G401 (cell line): ENCODE measurements around the gene NLGN2. TPM values are rescaled to one million over a fixed set of nuclear protein-coding genes. Genes with fewer than 3 reads are reported as not detected.

Experiments
- DNase-seq: peaks from one replicate; pipeline ENCODE4 v3.0.0-alpha.2; 2015; ENCODE audit warnings: low spot score
- in situ Hi-C: cut with HindIII; loops from 2 replicates; pipeline ENCODE4 v1.10.0; 2016; ENCODE audit warnings: low sequenced_read_pairs, mixed read lengths
- total RNA-seq: library from RNA; depleted of rRNA; stranded (reverse); fragments of >200 nt; shearing (Covaris generic); gene quantifications from 2 replicates; pipeline ENCODE4 v1.2.3, GENCODE V29; 2014

The NLGN2 gene
- total RNA-seq, 1 experiment from 2014 or later = 6.8 TPM

- in situ Hi-C loops = loop anchor here (25.0 kb wide), 1 partner anchor 97 kb away; the partner anchor contains the start of genes POLR2A, SLC35G6 and ZBTB4
- no peak for DNase-seq
Observed at GRCh38 chr17:7389924-7390910, 17.4 kb upstream of the NLGN2 start.

DNA sequence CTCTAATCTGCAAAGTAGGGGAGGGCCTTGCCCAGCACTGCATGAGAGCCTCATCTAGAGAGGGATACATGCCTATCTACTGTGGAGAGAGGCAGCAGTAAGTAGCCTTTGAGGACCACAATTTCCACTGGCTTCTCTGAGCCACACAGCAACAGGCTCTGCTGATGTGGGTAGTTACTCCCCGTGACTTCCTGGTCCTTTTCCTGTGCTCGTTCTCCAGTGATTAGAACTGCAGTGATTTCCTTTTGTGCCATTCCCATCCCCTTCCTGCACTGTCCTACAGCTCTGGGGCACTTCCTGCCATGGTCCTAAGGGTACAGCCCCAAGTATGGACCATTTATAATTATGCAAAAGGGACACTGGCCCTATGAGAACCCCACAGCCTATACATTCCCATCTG, 16.3 kb upstream of the NLGN2 start:
- in situ Hi-C loops = loop anchor here (25.0 kb wide), 1 partner anchor 96 kb away; the partner anchor contains the start of genes POLR2A, SLC35G6 and ZBTB4
- DNase-seq = no peak

DNA sequence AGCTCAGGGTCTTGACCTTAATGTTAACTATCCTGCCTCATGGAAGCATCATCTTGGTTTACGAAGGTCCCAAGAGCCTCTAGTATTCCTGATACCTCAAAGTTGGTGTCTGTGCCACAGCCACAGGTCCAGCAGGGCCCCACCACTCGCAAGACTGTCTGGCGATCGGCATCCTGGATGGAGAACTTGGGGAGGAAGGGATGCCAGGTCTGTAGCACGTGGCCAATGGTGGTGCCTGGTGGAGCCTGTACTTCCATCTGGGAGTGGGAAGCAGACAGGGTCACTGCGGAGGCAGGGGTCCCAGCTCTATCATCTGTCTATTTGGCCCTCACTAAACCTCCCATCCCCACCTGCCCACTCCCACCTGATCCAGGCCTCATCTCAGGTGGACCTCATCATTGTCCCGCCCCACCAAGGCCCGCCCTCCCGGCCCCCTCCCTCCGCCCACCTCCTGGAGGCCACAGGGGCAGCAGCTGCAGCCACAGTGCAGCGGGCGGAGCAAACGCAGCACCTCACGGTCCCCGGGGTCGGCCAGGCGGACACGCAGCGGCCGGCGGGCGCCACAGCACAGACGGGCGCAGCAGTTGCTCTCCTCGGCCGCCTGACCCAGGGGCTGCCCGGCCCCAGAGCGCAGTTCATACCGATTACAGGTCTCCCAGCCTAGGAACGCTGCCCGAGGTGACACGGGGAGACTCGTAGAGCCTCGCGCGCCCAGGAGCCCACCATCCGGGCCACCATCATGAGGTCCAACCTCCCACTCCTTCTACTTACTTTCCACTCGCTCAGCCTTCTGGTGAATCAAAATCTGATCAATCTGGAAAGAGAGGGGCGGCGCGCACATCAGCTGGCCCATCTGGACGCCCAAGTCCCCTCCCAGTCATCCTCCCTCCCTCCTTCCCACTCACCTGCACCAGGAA, 14.7 kb upstream of the NLGN2 start:
- DNase-seq = no peak
- in situ Hi-C loops = loop anchor here (25.0 kb wide), 1 partner anchor 94 kb away; the partner anchor contains the start of genes POLR2A, SLC35G6 and ZBTB4

- no peak for DNase-seq
- in situ Hi-C loops = loop anchor here (25.0 kb wide), 1 partner anchor 93 kb away; the partner anchor contains the start of genes POLR2A, SLC35G6 and ZBTB4
Observed at GRCh38 chr17:7393613-7394451, 13.8 kb upstream of the NLGN2 start.

GRCh38 chr17:7394452-7395191, 13.0 kb upstream of the NLGN2 start, which contains the start of gene PLSCR3:
PLSCR3 (minus strand) TSS chr17:7394525; CDS start chr17:7394110, 415 bp downstream.
- in situ Hi-C loops = loop anchor here (25.0 kb wide), 1 partner anchor 93 kb away; the partner anchor contains the start of genes POLR2A, SLC35G6 and ZBTB4
- DNase-seq = peak; percentile 82

GRCh38 chr17:7396147-7396546, 11.5 kb upstream of the NLGN2 start:
- in situ Hi-C loops = loop anchor here (25.0 kb wide), 1 partner anchor 91 kb away; the partner anchor contains the start of genes POLR2A, SLC35G6 and ZBTB4
- no peak for DNase-seq

DNA sequence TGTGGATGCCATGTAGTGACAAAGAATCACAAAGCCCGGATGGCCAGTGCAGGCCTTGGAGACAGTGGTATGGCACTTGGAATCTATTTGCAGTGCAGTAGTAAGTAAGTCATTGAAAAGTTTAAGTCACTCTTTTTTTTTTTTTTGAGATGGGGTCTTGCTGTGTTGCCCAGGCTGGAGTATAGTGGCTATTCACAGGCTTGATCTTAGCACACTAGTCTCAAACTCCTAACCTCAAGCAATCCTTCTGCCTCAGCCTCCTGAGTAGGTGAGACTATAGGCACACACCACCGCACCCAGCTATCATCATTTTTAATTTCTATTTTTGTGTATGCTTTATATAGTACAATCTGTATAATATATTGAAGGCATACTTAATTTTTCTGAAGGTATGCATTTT, 9.0 kb upstream of the NLGN2 start:
- in situ Hi-C loops = loop anchor here (25.0 kb wide), 1 partner anchor 89 kb away; the partner anchor contains the start of genes POLR2A, SLC35G6 and ZBTB4
- DNase-seq = no peak

GRCh38 chr17:7403043-7403726, 4.5 kb upstream of the NLGN2 start:
- in situ Hi-C loops = no loop called here
- DNase-seq = no peak

- DNase-seq = no peak
- in situ Hi-C loops = no loop called here
Observed at GRCh38 chr17:7403727-7403976, 4.0 kb upstream of the NLGN2 start.

- DNase-seq = peak; percentile 100
- in situ Hi-C loops = no loop called here
Observed at GRCh38 chr17:7403977-7404736, 3.5 kb upstream of the NLGN2 start, which contains the start of gene TMEM256. TMEM256 (minus strand) TSS chr17:7404097; CDS start chr17:7404084, 13 bp downstream.

GRCh38 chr17:7404737-7405349, 2.8 kb upstream of the NLGN2 start:
- peak; percentile 51 for DNase-seq
- in situ Hi-C loops = no loop called here

DNA sequence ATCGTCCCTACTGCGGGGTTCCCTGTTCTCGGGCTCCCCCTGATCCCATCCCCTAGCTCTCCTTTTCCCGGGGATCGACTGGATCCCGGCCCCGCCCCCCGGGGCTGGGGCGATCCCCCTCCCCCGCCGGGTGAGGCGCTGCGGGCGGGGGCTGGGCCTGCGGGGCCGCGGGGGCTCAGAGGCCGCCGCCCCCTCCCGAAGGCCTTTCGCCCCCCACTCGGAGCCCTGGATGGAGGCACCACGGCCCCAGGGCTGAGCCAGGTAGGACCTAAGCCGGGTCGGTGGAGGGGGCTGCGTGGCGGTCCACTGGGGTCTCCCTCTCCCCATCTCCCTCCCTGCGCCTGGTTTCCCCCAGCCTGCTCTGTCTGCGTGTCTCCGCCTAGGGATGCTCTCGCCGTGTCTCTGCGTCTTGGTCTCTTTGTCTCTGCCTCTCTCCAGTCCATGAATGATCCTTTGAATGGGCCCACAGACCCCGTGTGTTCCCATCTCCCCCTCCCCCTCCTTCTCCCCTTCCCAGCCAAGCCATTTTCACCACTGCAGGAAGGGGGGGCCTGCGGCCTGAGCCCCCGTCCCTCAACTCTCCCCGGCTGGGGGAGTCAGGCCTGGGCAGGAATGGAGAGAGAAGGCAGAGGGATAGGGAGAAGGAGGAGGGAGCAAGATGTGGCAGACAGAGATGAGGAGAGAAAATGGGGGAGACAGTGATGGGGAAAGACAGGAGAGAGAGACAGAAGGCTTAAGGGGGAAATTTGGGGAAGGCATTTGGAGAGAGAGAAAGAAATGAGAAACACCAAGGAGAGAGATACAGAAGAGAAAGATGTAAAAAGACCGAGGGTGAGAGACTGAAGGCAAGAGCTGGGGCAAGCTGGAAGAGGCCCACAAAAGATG, 2.1 kb upstream of the NLGN2 start:
- DNase-seq = peak; percentile 44
- in situ Hi-C loops = no loop called here

DNA sequence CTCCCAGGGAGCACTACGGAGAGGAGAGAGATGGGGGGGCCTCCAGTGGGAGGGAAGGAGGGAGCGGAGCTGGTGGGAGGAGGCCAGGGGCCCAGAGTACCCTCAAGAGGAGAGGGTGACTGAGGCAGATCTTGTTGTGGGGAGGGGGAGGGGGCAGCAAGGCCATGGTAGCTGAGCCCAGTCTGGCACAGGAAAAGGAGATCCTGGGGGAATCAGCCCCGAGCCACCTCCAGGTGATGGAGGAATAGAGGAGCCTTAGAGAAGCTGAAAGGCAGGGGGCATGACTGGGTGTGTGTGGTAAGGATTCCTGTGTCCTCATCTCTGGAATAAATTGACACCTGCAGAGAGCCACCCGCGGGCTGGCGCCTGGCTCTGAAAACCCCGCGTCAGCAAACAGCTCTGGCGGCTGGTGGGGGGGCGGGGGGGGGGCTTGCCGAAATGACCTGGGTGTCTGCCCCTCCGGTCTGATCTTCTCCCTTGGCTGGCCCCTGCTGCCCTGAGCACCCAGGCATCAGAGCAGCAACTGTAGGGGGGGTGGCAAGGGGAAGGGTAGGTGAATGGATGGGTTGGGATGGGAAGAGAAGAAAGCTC, 1.3 kb upstream of the NLGN2 start:
- in situ Hi-C loops = no loop called here
- DNase-seq = peak; percentile 14

DNA sequence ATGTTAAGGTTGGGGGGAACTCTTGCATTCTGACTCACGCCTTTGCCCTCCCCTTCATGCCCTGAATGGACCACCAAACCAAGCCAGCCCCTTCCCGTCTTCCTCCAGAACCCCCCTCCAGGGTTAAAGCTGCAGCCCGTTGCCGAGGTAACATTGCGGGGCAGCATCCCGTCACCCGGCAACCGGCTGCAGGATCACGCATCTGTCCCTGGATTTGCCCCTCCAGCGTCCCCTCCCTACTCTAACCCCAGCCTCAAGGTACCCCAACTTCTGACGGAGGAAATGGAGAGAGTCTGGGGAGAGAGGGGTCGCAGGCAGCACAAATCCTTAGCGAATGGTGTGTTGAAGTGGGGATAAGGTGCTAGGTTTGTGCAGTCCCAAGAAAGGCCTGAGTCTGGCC, 563 bp upstream of the NLGN2 start:
- DNase-seq = no peak
- in situ Hi-C loops = no loop called here

GRCh38 chr17:7408252-7408727, 645 bp downstream of the NLGN2 start:
- in situ Hi-C loops = no loop called here
- no peak for DNase-seq
